C4-2B (cell line): ENCODE data around the gene SPATA13.

Source experiments
- ZFX ChIP-seq: fragments of 450-650 bp; IDR thresholded peaks from 2 replicates; pipeline ENCODE4 v1.6.1; 2017
- TF ChIP-seq, protein P1 (sequence below): fragments of 450-650 bp; conservative IDR thresholded peaks from 2 replicates; pipeline ENCODE4 v1.5.1; 2017; ENCODE audit warnings: mild to moderate bottlenecking

DNA sequence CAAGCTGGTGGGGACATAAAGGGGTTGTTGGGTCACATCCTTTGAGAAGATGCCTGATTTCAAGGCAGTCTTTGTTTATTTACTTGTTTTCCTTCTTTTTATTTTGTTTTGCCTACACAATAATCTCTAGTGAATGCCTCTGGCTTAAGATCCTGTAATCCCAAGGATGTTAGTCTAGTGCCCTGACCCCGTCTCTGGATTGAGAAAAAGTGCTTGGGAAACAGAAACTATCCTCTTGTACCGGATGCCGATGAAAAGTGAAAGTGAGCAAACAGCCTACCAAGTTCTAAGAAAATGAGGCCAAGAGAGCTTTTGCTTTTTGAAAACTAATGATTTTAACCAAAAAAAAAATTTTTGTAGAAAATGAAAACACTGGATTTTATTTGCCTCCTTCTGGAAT lies 106.8 kb downstream of the SPATA13 start:
- TF ChIP-seq ZFX = no peak
- TF ChIP-seq, protein P1, sequence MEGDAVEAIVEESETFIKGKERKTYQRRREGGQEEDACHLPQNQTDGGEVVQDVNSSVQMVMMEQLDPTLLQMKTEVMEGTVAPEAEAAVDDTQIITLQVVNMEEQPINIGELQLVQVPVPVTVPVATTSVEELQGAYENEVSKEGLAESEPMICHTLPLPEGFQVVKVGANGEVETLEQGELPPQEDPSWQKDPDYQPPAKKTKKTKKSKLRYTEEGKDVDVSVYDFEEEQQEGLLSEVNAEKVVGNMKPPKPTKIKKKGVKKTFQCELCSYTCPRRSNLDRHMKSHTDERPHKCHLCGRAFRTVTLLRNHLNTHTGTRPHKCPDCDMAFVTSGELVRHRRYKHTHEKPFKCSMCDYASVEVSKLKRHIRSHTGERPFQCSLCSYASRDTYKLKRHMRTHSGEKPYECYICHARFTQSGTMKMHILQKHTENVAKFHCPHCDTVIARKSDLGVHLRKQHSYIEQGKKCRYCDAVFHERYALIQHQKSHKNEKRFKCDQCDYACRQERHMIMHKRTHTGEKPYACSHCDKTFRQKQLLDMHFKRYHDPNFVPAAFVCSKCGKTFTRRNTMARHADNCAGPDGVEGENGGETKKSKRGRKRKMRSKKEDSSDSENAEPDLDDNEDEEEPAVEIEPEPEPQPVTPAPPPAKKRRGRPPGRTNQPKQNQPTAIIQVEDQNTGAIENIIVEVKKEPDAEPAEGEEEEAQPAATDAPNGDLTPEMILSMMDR = no peak
